Common myeloid progenitor, CD34-positive (primary cell): Measurements from ENCODE around the gene SHFL.

Experiments used
- CTCF ChIA-PET: fragments of 350-600 bp; sonication (Branson Sonifier 250); formaldehyde crosslinking; loops from one replicate; lab custom pipeline; 2021; ENCODE audit warnings: antibody characterized with exemption; lab: Charles Lee
- POLR2A ChIA-PET: fragments of 350-600 bp; sonication (Branson Sonifier 250); formaldehyde crosslinking; loops from one replicate; lab custom pipeline; 2021; ENCODE audit warnings: antibody characterized with exemption; lab: Charles Lee
- DNase-seq, 3 donors: peaks; one replicate each; pipeline versions ENCODE4 v3.0.0 to v3.0.0-alpha.2; 2013
- H3K27ac ChIP-seq, 2 experiments: 1 replicate in 1 of 2; 2 replicates in 1 of 2; pipeline ENCODE4 v1.7.0; 2013; ENCODE audit warnings: inconsistent platforms in 2 of 2, low read length in 2 of 2, mild to moderate bottlenecking in 2 of 2, low read depth in 1 of 2, moderate library complexity in 1 of 2; ENCODE audit not compliant: severe bottlenecking in 2 of 2, insufficient read depth in 1 of 2, poor library complexity in 1 of 2
- H3K27me3 ChIP-seq, 5 experiments: replicated peaks in 2 of 5; 1 replicate in 3 of 5; 2 replicates in 2 of 5; pipeline versions ENCODE4 v1.6.1 to v1.7.0; 2013; ENCODE audit warnings: low read length in 4 of 5, mild to moderate bottlenecking in 2 of 5, moderate library complexity in 2 of 5, inconsistent platforms in 1 of 5; ENCODE audit not compliant: insufficient read depth in 5 of 5, control insufficient read depth in 4 of 5
- H3K36me3 ChIP-seq, 4 experiments: 1 replicate in 2 of 4; 2 replicates in 2 of 4; pipeline versions ENCODE4 v1.6.1 to v1.7.0; 2013; ENCODE audit warnings: low read length in 3 of 4, control low read depth in 1 of 4, mild to moderate bottlenecking in 1 of 4; ENCODE audit not compliant: control insufficient read depth in 4 of 4, insufficient read depth in 4 of 4
- H3K4me1 ChIP-seq, 4 experiments: 1 replicate in 3 of 4; 2 replicates in 1 of 4; pipeline versions ENCODE4 v1.6.1 to v1.7.1; 2013; ENCODE audit warnings: low read length in 3 of 4, mild to moderate bottlenecking in 3 of 4, control low read depth in 1 of 4, inconsistent platforms in 1 of 4, moderate library complexity in 1 of 4; ENCODE audit not compliant: control insufficient read depth in 4 of 4, insufficient read depth in 4 of 4; ENCODE audit errors: control extremely low read depth in 1 of 4
- H3K4me3 ChIP-seq, 7 experiments: 1 replicate in 4 of 7; 2 replicates in 3 of 7; pipeline versions ENCODE4 v1.5.1 to v1.7.0; 2013; ENCODE audit warnings: mild to moderate bottlenecking in 7 of 7, low read length in 6 of 7, moderate library complexity in 6 of 7, inconsistent platforms in 2 of 7, low read depth in 2 of 7, control low read depth in 1 of 7; ENCODE audit not compliant: insufficient read depth in 4 of 7, control insufficient read depth in 1 of 7; ENCODE audit errors: extremely low read depth in 1 of 7
- H3K9me3 ChIP-seq, 5 experiments: 1 replicate in 4 of 5; 2 replicates in 1 of 5; pipeline versions ENCODE4 v1.6.1 to v1.7.1; 2013; ENCODE audit warnings: low read length in 4 of 5, mild to moderate bottlenecking in 2 of 5, inconsistent platforms in 1 of 5, low read depth in 1 of 5, moderate library complexity in 1 of 5; ENCODE audit not compliant: control insufficient read depth in 4 of 5, insufficient read depth in 2 of 5; ENCODE audit errors: control extremely low read depth in 1 of 5
- WGBS: methylation state at CpG from one replicate; pipeline ENCODE4 v1.1.5; 2013; ENCODE audit not compliant: insufficient coverage; 5-methylcytosine and 5-hydroxymethylcytosine counted together

SHFL gene

DNA sequence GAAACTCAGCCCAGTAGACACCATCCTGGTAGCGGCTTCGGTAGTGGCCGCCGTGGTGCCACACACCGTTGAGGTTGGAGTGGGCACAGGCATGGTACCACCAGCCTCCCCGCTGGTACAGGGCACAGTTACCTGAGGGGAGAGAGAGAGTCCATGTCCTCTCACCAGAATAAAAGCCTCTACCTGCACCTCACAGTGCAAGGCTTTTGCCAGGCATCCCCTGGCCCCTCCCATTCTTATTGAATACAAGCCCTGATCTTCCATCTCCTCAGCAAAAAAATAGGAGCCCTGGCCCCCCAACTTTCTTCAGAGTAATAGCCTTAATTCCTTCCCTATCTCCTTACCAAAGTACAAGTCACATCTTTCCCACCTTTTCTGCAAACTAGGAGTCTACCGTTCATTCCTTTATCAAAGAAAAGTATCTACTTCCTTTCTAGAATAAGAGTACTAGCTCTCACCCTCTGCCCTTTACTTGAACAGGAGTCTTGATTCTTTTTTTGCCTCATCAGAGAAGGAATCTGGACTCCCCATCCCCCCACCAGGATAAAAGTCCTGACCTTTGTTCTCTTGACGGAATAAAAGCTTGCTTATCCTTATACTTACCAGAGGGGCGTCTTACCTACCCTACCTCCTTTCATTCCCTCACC is 6.7 kb downstream of the SHFL start:
- Histone ChIP-seq H3K4me1 (peaks cover 0 to 13% (median 7%) of the 10 kb centered on the region in 4 experiments), H3K4me3 (no peak overlapping the region), H3K9me3 (peaks cover 0 to 3% (median 0%) of the 10 kb centered on the region in 5 experiments), H3K27ac (no peak overlapping the region), H3K36me3 (peaks cover 5 to 45% (median 29%) of the 10 kb centered on the region in 4 experiments), H3K27me3 (no peaks in the 10 kb centered on the region)
- POLR2A ChIA-PET, result no interaction called here
- no peak for DNase-seq
- WGBS, result 97% methylated on average over 8 of the region's 9 CpGs
- CTCF ChIA-PET, result no interaction called here

DNA sequence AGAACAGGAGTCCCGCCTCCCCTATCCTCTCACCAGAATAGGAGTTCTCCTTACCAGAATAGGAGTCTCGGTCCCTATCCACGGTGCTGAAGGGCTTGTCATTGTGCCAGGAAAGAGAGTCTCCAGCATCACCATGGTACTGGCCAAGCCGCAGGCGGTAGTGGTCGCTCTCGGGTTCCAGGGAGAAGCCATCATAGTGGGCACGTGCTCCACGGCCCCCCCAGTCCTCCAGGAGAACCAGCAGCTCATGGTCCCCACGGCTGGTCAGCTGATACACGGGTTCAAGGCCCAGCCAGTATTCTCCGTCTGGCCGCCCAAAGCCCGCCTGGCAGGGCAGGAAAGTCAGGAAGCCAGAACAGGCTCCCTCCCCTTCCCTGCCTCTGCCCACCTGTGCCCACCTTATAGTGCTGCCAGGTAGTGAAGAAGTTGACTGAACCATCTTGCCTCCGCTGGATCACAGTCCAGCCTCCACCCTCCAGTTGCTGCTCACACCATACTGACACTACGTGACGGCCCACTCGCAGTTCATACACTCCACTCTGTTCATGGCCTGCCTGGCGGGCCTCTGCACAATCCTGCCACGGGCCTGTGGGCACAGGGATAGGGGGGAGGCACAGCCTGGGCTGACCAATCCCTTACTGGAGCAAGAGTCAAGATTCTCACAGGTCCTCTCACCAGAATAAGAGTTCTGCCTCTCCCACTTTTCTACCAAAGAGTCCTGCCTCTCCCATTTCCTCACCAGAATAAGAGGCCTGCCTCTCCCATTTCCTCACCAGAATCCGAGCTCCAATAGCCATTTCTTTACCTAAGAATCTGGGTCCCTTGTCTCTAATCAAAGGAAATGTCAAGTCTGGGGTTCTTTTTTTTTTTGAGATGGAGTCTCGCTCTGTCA is 7.4 kb downstream of the SHFL start:
- peaks cover 0 to 13% (median 7%) of the 10 kb centered on the region in 4 experiments for H3K4me1 ChIP-seq
- ChIA-PET POLR2A (no interaction called here), CTCF (no interaction called here)
- WGBS, result 95% methylated on average over 16 of the region's 22 CpGs
- no peak for DNase-seq
- peaks cover 0 to 3% (median 0%) of the 10 kb centered on the region in 5 experiments for H3K9me3 ChIP-seq
- H3K4me3 ChIP-seq, result no peak overlapping the region
- H3K27me3 ChIP-seq, result no peaks in the 10 kb centered on the region
- H3K27ac ChIP-seq, result no peak overlapping the region
- H3K36me3 ChIP-seq, result peaks cover 5 to 45% (median 29%) of the 10 kb centered on the region in 4 experiments

- Histone ChIP-seq H3K27ac (no peak overlapping the region), H3K36me3 (peaks cover 5 to 29% (median 17%) of the 10 kb centered on the region in 4 experiments), H3K4me1 (peaks cover 0 to 13% (median 7%) of the 10 kb centered on the region in 4 experiments), H3K4me3 (peak overlapping the region in 2 of 7 experiments; percentile 16 to 32), H3K27me3 (no peaks in the 10 kb centered on the region), H3K9me3 (peaks cover 0 to 1% (median 0%) of the 10 kb centered on the region in 5 experiments)
- ChIA-PET CTCF (interaction anchor here (1.8 to 6.7 kb wide), 2 partner anchors 11 to 20 kb away, joined by 4 to 118 read pairs; partner anchors contain the start of genes EIF3G, P2RY11 and PPAN), POLR2A (interaction anchor here (1.9 kb wide), 1 partner anchor 19 kb away, joined by 8 read pairs; no protein-coding TSS in a partner anchor)
- WGBS, result 90% methylated on average over 4 of the region's 7 CpGs
- DNase-seq, result no peak
Measured at GRCh38 chr19:10095622-10095947, 9.5 kb downstream of the SHFL start.

DNA sequence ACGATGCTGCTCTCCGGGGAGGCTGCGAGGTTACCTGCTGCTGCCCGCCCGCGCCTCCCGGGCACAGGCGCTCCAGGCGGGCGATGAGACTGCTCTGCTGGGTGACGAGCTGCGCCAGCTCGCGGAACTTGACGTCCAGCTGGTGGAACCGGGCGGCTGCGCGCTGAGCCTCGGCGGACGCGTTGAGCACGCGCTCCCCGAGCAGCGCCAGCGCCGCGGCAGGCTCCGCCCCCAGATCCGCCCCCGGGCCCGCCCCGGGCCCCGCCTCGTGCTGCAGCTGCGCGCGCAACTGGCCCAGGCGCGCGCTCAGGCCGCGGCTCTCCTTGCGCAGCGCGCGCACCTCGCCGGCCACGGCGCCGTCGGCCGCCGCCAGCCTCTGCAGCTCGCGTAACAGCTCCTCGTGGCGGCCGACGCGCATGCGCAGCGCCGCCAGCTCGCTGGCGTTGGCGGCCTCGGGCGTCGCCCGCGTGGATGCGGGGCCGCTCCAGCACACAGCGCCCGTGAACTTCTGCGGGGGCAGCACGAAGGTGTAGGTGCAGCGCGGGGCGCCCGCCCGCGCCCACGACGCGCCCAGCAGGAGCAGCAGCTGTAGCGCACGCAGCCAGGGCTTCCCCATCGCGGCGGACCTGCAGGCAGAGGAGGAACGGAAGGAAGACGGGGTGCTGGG is 10.0 kb downstream of the SHFL start:
- Histone ChIP-seq H3K36me3 (peaks cover 2 to 25% (median 14%) of the 10 kb centered on the region in 4 experiments), H3K4me1 (peaks cover 0 to 13% (median 7%) of the 10 kb centered on the region in 4 experiments), H3K9me3 (no peaks in the 10 kb centered on the region), H3K27ac (no peak overlapping the region), H3K4me3 (peak overlapping the region in 5 of 7 experiments; percentile 16 to 73 (median 51)), H3K27me3 (no peaks in the 10 kb centered on the region)
- ChIA-PET POLR2A (interaction anchor here (0.6 to 1.9 kb wide), 3 partner anchors 17 to 277 kb away, joined by 3 to 8 read pairs (median 7); partner anchors contain the start of gene FBXL12), CTCF (interaction anchor here (1.2 to 6.7 kb wide), 3 partner anchors 10 to 154 kb away, joined by 4 to 118 read pairs (median 7); partner anchors contain the start of genes EIF3G, P2RY11 and PPAN)
- DNase-seq, result peak; percentile 87 to 93 (median 92)
- WGBS, result 7% methylated on average over 67 of the region's 97 CpGs

DNA sequence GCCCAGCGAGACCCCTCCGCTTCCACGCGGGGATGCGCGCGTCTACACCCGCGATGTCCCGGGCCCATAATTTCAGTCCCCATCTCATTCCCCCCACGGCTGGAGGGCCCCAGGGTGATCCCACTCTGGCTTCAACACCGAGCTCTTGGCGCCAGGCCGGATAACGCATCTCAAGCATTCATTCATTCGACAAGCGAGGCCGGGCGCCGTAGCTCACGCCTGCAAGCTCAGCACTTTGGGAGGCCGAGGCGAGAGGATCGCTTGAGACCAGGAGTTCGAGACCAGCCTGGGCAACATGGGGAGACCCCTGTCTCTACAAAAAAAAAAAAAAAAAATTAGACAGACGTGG is 10.5 kb downstream of the SHFL start:
- no peak for DNase-seq
- H3K4me3 ChIP-seq, result peak overlapping the region in 5 of 7 experiments; percentile 16 to 73 (median 51)
- POLR2A ChIA-PET, result interaction anchor here (0.6 to 1.9 kb wide), 3 partner anchors 16 to 278 kb away, joined by 3 to 8 read pairs (median 7); partner anchors contain the start of gene FBXL12
- H3K4me1 ChIP-seq, result peaks cover 0 to 13% (median 7%) of the 10 kb centered on the region in 4 experiments
- H3K36me3 ChIP-seq, result peaks cover 2 to 21% (median 11%) of the 10 kb centered on the region in 4 experiments
- CTCF ChIA-PET, result interaction anchor here (1.2 to 6.7 kb wide), 3 partner anchors 10 to 153 kb away, joined by 4 to 118 read pairs (median 7); partner anchors contain the start of genes EIF3G, P2RY11 and PPAN
- no peaks in the 10 kb centered on the region for H3K9me3 ChIP-seq
- H3K27ac ChIP-seq, result no peak overlapping the region
- WGBS, result 79% methylated on average over 16 of the region's 26 CpGs
- H3K27me3 ChIP-seq, result no peaks in the 10 kb centered on the region

- H3K27ac ChIP-seq, result no peak overlapping the region
- H3K36me3 ChIP-seq, result no peaks in the 10 kb centered on the region
- CTCF ChIA-PET, result interaction anchor here (1.2 to 6.7 kb wide), 3 partner anchors 15 to 152 kb away, joined by 3 to 118 read pairs (median 5); partner anchors contain the start of genes EIF3G, MRPL4 and P2RY11
- no peak for DNase-seq
- POLR2A ChIA-PET, result no interaction called here
- no peaks in the 10 kb centered on the region for H3K27me3 ChIP-seq
- no peaks in the 10 kb centered on the region for H3K9me3 ChIP-seq
- no peak overlapping the region for H3K4me3 ChIP-seq
- H3K4me1 ChIP-seq, result peaks cover 3 to 45% (median 35%) of the 10 kb centered on the region in 4 experiments
- 100% methylated on average over 4 of the region's 5 CpGs for WGBS
Measured at GRCh38 chr19:10100163-10100785, 14.2 kb downstream of the SHFL start.
